Limb (tissue), 2 donors: Measurements from ENCODE around the gene CTIF.
A peak's percentile ranks its signal among the peaks of the same experiment; 100 is the strongest.

ENCODE experiments used
- DNase-seq, 2 donors: peaks; one replicate each; pipeline ENCODE4 v3.0.0-alpha.2; 2016; ENCODE audit errors: extremely low spot score in 2 of 2

CTIF gene

DNA sequence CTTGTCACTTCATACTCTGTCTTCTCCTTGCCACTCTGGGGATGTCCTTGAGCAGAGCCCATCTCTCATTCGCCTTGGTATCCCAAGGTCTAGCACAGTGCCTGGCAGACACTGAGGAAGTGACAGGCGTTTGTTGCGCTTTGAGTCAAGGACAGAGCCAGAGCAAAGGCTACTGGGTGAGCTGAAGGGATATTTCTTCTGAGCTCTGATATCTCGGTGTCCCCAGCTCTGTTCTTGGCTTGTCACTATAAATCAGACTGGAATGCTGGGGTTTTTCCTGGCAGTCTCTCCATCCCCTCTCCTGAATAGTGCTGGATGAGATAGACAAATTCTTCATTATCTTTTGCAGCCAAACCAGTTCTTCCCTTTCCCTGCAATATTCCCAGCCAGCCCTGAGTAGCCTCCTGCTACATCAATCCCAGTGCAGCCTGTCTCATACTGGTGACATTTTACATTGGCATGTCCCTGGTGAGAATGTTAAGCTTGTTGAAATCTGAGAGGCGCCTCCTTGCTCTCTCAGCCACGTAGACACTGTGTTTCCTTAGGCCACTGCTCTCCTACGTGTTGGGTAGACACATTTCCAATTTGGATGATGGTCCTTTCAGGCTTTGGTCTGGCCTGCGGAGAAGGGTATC is 61.7 kb downstream of the CTIF start:
- DNase-seq = no peak

DNA sequence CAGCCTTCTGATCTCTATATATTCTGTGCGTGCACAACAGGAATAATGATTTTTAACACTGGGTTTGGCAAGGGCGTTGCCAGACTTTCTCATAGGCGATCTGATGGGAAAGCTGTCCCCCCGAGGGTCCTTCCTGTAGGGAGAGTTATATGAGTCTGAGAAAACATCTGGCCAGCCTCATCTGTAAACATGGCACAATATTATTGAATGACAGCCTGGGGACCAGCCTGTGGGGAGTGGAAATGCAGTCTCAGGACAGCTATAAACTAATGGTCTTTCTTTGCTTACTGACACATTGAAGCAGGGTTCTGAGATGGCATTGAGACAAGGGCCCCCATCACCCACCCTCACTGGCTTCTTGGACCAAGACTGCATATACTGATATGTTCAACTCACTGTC is 62.5 kb downstream of the CTIF start:
- no peak for DNase-seq

DNA sequence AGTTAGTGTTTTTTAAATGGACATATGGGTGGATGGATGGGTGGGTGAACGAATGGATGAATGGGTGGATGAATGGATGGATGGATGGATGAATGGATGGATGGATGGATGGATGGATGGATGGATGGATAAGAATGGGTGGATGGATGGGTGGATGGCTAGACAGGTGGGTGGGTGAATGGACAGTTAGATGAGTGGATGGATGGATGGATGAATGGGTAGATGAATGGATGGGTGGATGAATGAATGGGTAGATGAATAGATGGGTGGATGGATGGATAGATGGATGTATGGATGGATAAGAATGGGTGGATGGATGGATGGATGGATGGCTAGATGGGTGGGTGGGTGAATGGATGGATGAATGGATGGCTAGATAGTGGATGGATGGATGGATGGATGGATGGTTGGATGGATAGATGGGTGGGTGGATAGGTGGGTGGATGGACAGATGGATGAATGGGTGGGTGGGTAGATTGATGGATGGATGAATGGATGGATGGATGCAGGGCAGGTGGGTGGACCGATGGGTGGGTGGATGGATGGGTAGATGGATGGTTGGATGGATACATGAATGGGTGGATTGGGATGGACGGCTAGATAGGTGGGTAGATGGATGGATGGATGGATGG is 64.0 kb downstream of the CTIF start:
- DNase-seq = no peak

DNA sequence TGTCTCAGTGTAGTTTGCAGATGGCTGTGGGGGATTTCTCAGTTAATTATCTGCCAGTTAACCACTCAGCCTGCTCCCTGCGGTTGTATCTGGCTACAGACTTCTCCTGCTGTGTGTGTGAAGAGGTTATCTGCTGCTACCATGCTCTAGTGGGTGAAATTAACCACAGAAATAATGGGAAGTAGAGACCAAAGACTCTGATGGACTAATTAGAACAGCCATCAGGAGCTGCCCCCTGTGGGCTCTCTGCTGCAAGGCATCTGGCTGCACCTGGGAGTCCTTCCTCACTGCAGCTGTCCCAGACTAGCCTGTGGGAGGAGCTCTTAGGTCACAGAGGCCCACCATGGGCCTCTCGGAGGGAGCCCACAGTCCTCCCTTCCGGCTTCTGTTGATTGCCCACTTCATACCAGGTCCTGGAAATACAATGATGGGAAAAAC is 66.6 kb downstream of the CTIF start:
- no peak for DNase-seq

DNA sequence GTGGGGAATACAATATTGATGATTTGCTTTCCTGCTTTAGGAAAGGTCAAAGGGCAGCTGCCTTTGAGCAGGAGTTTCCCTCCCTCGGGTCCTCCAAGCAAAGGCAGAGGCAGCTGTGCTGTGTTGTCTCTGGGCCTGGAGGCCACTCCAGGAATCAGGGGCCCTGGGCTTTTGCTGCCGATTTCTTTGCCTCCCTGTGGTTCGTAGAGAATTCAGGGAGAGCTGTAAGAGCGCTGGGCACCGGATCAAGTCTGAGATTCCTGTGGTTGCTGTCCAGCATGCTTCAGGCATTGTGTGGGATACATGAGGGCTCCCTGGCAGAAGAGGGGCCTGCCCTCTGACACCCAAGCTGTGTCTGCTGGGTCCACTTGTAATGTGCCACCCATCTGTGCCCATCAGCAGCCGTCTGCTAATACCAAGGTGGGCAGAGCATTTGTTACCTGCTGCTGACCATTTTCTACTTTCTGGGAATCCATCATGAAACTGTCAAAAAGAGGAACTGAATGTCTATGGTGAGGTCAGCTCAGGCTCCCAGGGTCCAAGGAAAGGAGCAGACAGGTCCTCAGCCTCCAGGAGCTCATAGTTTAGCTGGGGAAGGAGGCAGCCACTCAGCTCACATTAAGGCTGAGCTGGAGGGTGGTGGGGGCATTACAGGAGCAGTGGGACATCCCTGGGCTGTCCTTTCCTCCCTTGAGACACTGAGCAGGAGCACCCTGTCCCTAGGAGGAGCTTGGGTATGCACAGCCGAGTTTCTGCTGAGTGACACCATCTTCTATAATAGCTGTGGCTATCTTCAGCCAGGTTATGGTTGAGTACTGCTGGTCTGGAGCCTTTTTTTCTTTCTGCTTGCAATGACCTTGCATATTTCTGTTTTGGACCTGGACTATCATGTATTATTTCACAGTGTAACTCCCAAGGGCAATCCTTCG is 68.5 kb downstream of the CTIF start:
- DNase-seq = peak in 1 of 2 donors; percentile 39

DNA sequence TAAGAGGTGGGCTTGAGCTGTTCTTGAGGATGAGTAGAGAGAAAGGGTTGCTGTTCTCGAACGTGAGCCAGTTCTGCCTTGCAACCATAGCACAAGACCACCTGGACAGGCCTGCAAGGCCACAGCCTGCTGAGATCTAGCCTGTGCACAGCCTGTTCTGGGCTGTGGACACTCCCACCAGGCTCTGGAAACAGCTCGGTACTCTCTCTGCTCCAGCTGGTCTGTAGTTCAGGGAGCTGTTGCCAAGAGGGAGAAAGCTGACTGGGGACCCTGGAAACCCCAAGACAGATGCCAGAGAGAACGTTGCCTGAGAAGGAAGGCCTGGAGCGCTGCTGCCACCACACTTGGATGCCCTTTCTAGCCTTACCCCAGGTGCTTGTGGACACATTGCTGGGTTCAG is 69.8 kb downstream of the CTIF start:
- no peak for DNase-seq

DNA sequence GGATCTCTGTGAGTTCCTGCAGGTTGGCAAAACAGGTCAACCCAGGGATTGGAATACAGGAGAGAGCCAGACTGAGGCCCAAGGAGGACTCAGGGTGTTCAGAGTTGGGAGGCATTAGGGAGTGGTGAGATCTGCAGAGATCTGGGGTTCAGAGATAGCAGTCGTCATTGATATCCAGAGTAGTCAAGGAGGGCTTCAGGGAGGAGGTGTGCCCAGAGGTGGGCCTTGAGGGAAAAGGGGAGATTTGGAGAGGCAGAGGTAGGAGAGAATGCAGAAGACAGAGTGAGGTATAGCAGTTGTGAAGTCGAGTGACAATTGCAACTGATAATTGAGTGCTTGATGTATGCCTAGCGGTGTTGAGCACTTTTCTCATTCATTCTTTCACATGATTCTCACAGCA is 70.3 kb downstream of the CTIF start:
- DNase-seq = no peak

DNA sequence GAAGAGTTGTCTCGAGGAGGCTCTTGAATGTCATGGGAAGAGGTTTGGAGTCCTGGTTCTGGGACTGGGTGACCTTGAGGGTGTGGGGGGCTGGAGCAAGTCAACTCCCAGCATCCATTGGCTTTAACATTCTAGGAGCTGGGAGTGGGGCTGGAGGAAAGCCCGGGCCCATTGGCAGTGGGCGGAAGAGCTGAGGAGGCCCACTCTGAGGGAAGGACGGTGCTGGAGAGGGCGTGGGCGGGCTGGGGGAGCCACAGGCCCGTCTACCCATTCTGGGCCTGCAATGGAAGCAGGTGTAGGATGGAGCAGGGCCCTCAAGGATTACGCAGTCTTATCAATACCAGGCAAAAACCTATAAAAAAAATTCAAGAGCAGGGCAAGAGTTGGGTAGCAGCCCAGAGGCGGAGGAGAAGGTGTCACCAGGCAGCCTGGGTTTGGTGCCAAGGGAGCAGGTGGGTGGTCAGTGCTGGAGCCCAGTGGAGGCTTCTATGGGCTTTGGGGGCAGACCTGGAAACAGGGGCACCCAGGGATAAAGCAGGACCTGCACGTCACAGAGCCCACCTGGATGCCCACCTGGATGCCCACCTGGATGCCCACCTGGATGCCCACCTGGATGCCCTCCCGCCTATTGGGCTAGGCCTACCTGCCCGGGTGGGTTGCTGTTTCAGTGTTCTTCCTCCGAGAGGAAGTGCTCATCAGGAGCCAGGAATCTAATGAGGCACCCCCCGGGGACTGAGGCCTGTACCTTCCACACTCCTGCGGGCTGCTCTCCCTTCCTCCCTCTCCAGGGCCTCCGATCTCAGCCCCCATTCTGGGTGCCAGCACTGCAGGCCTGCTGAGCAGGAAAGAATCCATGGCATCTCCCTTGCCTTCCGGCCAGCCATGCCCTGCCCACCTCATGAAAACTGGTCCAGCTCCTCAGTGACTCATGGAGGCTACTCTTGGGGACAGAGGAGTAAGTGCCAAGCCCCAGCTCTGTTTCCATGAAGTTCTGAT is 71.3 kb downstream of the CTIF start:
- DNase-seq = no peak

DNA sequence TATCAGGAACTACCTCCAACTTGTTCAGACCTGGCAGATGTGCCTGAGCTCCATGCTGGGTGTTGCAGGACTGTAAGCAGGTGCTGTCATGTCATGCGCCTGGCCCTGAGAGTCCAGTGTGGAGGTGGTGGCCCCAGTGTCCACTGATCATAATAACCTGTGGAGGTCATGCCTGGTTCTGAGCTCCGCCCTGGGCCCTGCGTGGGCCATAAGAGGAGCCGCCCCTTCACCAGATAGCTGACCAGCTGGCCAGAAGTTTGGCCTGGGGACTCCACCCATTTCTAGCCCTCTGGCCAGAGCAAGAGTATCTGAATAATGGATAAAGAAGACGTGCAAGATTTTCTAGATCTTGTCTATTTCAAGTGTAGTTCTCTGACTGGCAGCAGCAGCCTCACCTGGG is 72.4 kb downstream of the CTIF start:
- DNase-seq = no peak

DNA sequence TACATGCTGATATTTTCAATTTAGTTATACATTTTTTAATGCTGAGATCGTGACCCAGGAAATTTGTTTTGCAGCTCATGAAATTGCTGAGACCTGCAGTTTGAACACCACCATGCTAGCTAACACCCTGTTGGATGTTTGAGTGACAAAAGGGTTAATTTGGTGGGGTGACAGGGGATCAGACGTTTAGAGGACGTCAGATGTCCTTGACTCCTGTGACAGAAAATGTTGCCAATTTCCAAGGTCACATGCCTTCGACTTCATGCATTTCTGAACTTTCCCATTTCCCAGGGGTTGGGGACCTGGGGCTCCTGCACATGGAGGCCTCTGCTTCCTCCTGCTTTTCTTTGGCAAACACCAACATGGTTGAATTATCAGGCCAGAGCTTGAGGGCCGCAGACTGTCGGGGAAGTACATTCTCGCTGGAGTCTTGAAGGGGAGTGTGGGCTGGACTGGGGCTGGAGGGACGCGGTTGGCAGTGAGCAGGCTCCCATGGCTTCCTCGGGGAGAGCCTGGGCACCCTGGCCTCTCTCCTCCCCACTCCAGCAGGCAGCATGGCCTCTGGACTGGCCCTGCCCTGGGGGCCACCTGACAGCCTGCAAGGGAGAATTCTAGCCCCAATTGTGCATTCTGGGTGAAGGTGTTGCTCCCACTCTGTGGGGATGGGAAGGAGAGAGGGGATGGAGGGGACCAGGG is 73.1 kb downstream of the CTIF start:
- no peak for DNase-seq

DNA sequence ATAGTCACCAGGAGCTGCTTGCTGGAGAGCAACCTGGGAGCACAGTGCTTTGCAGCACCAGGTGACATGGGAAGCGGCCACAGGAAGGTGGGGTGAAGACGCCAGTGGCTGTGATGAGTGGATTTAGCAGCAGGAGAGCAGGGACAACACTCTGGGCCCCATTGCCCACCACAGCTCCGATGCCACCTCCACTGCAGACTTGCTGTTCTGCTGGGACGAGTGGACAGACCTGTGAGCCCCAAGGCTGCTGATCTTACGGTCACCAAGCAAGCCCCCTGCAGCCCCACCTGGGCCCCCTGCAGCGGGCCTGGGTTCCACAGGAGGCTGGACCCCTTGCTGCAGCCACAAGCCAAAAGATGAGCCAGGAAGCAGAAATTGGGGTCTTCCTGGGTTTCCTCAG is 73.7 kb downstream of the CTIF start:
- no peak for DNase-seq

DNA sequence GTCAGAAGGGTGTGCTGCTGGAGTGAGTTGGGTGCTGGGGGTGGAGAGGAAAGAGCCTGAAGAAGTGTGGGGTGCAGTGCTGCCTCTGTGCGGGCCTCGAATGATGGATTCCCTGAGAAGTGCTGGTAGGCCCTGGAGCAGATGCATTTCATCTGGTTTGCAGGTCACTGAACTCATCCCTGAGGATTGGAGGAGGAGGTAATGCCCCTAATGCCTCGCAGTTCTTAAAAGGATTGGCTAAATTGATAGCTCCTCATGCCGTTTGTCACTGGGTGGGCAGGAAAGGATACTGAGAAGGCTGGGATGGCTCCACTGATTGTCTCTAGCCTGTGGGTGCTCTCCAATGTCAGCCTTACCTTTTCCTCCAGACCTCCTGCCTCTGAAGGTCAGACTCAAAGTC is 74.1 kb downstream of the CTIF start:
- no peak for DNase-seq

DNA sequence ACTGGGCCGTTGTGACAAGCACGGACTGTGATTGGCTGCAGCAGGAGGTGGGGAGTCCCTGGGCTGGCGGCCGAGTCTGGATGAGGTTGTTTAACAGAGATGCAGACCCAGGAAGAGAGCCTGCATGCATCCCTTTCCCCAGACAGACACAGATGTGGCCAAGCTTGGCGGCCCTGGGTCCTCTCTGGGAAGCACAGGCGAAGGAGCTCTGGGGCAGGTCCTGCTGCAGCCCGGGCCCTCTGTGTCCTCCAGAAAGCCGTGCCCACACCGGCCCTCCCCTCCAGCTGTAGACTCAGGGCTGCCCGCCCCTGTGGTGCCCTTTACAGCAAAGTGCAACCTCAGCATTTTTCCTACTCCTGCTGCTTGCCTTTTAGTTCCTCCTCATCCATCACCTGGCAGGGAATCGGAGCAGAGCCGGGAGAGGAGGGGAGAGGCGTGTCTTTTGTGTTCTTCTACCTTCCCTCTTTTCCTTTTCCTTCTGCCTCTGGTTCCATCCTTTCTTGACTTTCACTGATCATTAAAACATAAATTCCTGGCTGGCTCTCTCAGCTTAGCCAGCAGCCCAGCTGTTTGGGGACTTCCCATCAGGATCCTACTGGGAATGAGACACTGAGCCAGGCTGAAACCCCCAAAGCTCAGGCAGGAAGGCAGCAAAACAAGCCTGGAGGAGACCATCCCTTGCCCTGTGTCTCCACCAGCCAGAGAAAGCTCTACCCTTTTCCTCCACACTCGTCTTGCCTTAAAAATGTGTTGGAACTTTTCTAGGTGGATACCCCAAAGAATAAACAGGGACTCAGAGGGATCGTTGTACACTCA is 75.0 kb downstream of the CTIF start:
- peak in 1 of 2 donors; percentile 53 for DNase-seq

DNA sequence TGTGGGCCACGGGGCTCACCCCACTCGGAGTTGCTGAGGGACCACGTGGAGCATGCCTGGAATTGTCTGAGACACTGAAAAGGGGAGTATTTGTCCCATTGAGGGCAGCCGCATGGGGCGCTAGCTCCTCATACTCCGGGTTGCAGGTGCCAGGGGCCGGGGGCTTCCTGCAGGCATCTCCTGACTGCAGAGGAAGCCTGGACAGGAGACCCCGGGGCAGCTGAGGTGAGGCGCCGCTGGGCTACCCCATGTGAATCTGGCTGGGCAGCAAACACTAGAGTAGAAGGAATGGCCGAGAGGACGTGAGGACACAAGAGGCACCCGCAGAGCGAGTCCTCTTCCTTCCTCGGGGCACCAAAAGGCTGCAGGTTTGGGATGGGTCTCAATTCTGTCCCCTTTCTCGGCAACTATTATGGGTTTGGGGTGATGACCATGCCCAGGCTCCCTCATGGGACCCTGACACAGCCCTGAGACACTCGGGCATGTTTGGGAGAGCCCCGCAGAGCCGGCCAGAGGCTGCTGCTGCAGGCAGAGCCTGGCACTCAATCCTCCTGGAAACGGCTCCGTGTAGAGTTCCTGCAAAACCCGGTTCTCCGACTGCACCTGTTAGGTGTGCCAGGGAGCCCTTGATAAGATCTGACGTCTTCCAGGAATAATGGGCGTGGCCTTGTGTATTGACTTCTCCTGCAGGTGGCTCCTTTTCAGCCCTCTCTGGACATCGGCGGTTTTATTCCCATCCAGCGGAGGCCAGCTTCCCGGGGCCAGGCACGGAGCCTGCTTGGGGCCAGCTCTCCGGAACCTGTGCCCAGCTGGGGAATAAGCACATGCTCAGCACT is 77.0 kb downstream of the CTIF start:
- no peak for DNase-seq

DNA sequence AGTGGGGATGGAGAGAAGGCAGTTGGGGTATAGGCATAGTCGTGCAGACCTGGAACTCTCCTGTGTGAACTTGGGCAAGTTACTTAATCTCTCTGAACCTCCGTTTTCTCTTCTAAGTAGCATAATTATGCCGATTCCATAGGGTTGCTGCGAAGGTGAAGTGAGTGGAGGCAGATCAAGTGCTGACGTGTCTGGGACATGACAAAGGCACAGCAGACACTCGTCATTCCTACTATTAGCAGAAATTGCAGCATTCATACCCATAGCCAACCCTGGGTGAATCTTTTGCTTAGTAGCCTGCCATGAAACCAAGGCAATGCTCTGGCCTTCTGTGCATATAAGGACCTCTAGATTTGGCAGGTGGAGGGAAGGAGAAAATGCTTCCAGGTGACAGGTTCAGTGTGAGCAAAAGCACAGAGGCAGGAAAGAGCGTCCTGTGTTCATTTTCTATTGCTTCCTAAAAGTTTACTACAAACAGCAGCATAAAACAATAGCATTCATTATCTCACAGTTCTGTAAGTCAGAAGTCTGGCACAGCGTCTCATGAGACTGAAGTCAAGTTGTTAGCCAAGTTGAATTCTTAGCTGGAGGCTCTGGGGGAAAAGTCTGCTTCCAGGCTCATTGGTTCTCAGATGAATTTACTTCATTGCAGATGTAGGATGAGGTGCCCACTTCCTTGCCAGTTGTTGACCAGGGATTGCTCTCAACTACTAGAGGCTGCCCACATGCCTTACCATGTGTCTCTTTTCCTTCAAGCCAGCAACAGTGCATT is 77.8 kb downstream of the CTIF start:
- DNase-seq = no peak

DNA sequence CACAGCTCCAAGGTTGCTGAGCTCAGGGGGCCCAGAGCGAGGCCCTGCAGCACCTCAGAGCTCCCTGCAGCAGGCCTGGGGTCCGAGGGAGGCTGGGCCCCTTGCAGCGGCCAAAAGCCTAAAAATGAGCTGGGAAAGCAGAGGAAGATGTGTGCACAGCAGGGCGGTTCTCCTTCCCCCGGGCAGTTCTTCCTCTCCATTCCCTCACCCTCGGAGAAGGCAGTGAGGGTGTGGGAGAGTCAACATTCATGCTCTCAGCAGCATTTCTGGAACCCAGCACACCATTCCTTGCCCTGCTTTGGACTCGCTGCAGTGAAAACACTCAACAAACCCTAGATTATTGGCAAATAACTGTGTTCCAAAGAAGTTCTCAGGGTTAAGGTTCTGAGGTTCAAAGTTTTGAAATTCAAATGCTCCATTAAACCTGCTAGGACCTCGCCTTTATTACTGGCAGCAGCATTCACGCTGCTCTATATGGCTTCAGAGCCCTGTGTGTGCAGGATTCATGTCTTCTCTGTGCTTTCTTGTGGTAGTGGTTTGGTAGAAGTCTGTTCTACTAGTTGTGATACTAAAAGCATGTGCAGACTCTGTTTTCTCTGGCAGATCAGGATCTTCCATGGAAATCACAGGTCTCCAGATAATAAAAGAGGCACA is 79.1 kb downstream of the CTIF start:
- DNase-seq = no peak

DNA sequence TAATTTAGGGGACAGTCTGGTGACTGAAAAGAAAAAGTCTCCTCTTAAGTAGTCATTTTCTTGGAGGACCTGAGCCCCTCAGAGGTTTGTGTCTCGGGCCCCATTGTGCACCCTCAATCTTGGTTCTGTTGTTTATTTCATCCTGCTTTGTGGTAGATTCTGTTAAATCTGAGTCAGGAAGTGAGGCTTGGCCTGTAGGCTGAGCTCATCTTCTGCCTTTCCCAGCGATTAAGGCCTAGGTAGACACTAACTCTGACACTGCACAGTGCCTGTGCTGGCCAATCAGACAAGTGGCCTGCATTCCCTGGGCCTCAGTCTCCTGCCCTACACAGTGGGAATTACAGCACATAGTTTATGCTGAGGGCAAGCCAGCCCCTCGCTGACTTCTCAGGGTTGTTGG is 80.2 kb downstream of the CTIF start:
- no peak for DNase-seq

DNA sequence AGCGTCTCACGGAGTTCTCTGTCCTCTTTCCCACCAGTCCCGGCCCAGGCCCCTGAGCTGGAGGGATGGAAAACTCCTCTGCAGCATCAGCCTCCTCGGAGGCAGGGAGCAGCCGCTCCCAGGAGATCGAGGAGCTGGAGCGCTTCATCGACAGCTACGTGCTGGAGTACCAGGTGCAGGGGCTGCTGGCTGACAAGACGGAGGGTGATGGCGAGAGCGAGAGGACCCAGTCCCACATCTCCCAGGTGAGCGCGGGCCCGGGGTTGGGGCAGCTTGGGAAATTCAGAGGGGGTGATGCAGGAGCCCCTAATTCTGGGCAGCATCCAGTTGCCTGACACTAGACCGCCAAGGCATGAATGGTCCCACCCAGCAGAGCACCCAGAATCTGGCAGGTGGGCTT is 80.7 kb downstream of the CTIF start:
- no peak for DNase-seq
